NK-92 (cell line): ENCODE data around the gene FAS.

Experiments
- DNase-seq: peaks from one replicate; lab custom pipeline; 2025; ENCODE audit not compliant: unreplicated experiment; lab: John Stamatoyannopoulos, UW

The FAS gene

GRCh38 chr10:89032141-89032891 lies 41.7 kb downstream of the FAS start:
- DNase-seq, result no peak

- DNase-seq, result no peak
These were observed 44.9 kb downstream of the FAS start for GRCh38 chr10:89035461-89035860.

- no peak for DNase-seq
These were observed 46.5 kb downstream of the FAS start for GRCh38 chr10:89037096-89037495.

- DNase-seq, result no peak
These were observed 52.0 kb downstream of the FAS start for GRCh38 chr10:89042562-89042961.

GRCh38 chr10:89043052-89043451 lies 52.5 kb downstream of the FAS start:
- no peak for DNase-seq

GRCh38 chr10:89047397-89047796 lies 56.8 kb downstream of the FAS start:
- DNase-seq, result no peak

GRCh38 chr10:89051593-89051992 lies 61.0 kb downstream of the FAS start:
- DNase-seq, result no peak

GRCh38 chr10:89053555-89053954 lies 63.0 kb downstream of the FAS start:
- no peak for DNase-seq

- no peak for DNase-seq
These were observed 64.6 kb downstream of the FAS start for GRCh38 chr10:89055159-89055558.

- DNase-seq, result no peak
These were observed 72.3 kb downstream of the FAS start for GRCh38 chr10:89062861-89063260.

GRCh38 chr10:89063465-89063864 lies 72.9 kb downstream of the FAS start:
- DNase-seq, result no peak

GRCh38 chr10:89064748-89065147 lies 74.2 kb downstream of the FAS start:
- DNase-seq, result no peak
